HG03442 (cell line): Measurements from ENCODE around the gene FAM13C.
A peak's percentile ranks its signal among the peaks of the same experiment; 100 is the strongest.

Source experiments
- ATAC-seq: cut with Tn5 transposase; IDR thresholded peaks from one replicate; pipeline ENCODE4 v1.9.1; 2021; ENCODE audit warnings: mild to moderate bottlenecking, moderate library complexity; ENCODE audit not compliant: unreplicated experiment

FAM13C gene

GRCh38 chr10:59320355-59320754 lies 42.0 kb downstream of the FAM13C start:
- no peak for ATAC-seq

GRCh38 chr10:59319854-59320253 lies 42.5 kb downstream of the FAM13C start:
- ATAC-seq = no peak

GRCh38 chr10:59317066-59317465 lies 45.3 kb downstream of the FAM13C start:
- ATAC-seq = no peak

GRCh38 chr10:59315465-59315864 lies 46.9 kb downstream of the FAM13C start:
- ATAC-seq = no peak

GRCh38 chr10:59314268-59314667 lies 48.1 kb downstream of the FAM13C start:
- ATAC-seq = no peak

- ATAC-seq = no peak
Observed at GRCh38 chr10:59312247-59312646, 50.1 kb downstream of the FAM13C start.

- ATAC-seq = no peak
Observed at GRCh38 chr10:59311025-59311424, 51.3 kb downstream of the FAM13C start.

- ATAC-seq = no peak
Observed at GRCh38 chr10:59310324-59310914, 51.9 kb downstream of the FAM13C start.

- no peak for ATAC-seq
Observed at GRCh38 chr10:59304521-59305097, 57.7 kb downstream of the FAM13C start.

- peak; percentile 56 for ATAC-seq
Observed at GRCh38 chr10:59303018-59303417, 59.3 kb downstream of the FAM13C start.

- no peak for ATAC-seq
Observed at GRCh38 chr10:59302381-59302780, 60.0 kb downstream of the FAM13C start.

- ATAC-seq = no peak
Observed at GRCh38 chr10:59301067-59301754, 61.1 kb downstream of the FAM13C start.

- no peak for ATAC-seq
Observed at GRCh38 chr10:59300386-59300785, 62.0 kb downstream of the FAM13C start.

GRCh38 chr10:59299933-59300332 lies 62.4 kb downstream of the FAM13C start:
- ATAC-seq = no peak

GRCh38 chr10:59290448-59290847 lies 71.9 kb downstream of the FAM13C start:
- no peak for ATAC-seq

GRCh38 chr10:59289853-59290252 lies 72.5 kb downstream of the FAM13C start:
- ATAC-seq = no peak

- ATAC-seq = no peak
Observed at GRCh38 chr10:59287587-59288255, 74.6 kb downstream of the FAM13C start.

GRCh38 chr10:59285848-59286247 lies 76.5 kb downstream of the FAM13C start:
- ATAC-seq = no peak

- ATAC-seq = no peak
Observed at GRCh38 chr10:59285073-59285472, 77.3 kb downstream of the FAM13C start.

GRCh38 chr10:59284118-59284975 lies 78.0 kb downstream of the FAM13C start:
- no peak for ATAC-seq
